OCI-M2 (cell line): ENCODE measurements around the gene SPEG.

ENCODE experiments used
- DNase-seq: peaks from one replicate; lab custom pipeline; 2025; ENCODE audit not compliant: unreplicated experiment; lab: John Stamatoyannopoulos, UW

SPEG gene

GRCh38 chr2:219509780-219510511 lies 75.3 kb downstream of the SPEG start:
- DNase-seq: peak; percentile 76

- no peak for DNase-seq
Observed at GRCh38 chr2:219510512-219511135, 76.0 kb downstream of the SPEG start.

DNA sequence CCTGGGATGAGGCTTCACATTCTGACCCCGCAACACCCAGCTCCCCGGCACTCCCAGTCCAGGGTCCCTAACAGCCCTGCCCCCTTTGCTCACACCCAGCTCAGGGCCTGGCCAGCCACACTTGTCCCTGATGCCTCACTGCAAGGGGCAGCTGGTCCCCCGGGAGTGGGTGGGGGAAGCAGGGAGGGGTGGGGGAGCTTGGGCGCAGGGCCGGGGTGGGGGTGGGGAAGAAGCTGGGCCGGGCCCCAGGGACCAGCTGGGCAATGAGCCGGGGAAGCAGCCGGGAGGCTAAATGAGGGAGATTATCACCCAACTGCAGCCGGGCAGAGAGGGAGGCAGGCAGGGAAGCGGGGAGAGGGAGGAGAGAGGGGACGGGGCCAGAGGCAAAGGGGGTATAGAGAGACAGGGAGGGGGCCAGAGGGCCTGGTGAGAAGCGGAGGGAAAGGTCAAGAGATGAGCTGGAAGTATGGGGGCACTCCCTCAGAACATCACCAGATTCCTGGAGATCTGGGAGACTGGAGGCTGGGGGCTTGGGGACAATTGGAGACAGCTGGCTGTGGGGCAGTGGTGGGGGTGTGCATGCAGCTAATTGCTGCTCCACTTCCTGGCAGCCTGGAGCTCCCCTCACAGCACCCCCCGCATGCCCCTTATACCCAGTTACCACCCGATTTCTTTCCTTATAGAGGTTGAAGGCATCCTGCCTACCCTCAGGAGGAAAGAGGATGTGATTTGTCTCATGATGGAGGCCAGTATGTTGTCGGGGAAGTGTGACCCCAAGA lies 77.1 kb downstream of the SPEG start:
- no peak for DNase-seq

GRCh38 chr2:219512524-219513216 lies 78.0 kb downstream of the SPEG start:
- no peak for DNase-seq

- DNase-seq: no peak
Observed at GRCh38 chr2:219513787-219514186, 79.1 kb downstream of the SPEG start.

DNA sequence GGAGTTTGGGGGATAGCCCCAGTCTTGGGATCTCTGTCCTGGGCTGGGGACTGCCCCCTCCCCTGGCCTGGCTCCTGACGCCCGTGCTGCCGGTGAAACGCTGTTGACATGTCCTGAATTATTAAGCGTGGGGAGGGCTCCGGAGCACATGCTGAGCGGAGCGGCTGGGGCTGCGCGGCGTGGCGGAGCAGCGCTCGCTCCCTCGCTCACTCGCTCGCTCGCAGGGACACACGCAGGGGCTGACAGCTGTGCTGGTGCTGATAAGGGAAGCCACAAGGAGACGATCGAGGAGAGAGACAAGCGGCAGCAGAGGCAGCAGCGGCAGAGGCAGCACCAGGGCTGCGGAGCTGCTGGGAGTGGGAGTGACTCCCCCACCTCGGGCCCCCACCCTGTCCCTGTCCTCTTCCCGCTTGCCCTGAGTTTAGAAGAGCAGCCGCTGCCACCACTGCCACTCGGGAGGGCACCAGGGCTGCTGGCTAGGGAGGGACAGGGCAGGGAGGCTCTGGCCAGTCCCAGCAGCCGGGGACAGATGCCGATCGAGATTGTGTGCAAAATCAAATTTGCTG lies 79.6 kb downstream of the SPEG start, which contains the start of gene ASIC4:
Gene ASIC4, plus strand, starts transcription at position 287 of the 566 bp plus-strand sequence. Its CDS starts 243 bp downstream, at position 530.
- DNase-seq: no peak

DNA sequence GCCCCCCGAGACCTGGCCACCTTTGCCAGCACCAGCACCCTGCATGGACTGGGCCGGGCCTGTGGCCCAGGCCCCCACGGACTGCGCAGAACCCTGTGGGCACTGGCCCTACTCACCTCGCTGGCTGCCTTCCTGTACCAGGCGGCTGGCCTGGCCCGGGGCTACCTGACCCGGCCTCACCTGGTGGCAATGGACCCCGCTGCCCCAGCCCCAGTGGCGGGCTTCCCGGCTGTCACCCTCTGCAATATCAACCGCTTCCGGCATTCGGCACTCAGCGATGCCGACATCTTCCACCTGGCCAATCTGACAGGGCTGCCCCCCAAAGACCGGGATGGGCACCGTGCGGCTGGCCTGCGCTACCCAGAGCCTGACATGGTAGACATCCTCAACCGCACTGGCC lies 80.2 kb downstream of the SPEG start:
- no peak for DNase-seq

- DNase-seq: no peak
Observed at GRCh38 chr2:219515874-219516629, 81.4 kb downstream of the SPEG start.

- DNase-seq: no peak
Observed at GRCh38 chr2:219516888-219517287, 82.2 kb downstream of the SPEG start.

GRCh38 chr2:219517954-219518778 lies 83.5 kb downstream of the SPEG start:
- DNase-seq: no peak

- no peak for DNase-seq
Observed at GRCh38 chr2:219519526-219519916, 84.9 kb downstream of the SPEG start.

- DNase-seq: no peak
Observed at GRCh38 chr2:219520079-219520478, 85.4 kb downstream of the SPEG start.

- peak; percentile 43 for DNase-seq
Observed at GRCh38 chr2:219521066-219521880, 86.6 kb downstream of the SPEG start.

DNA sequence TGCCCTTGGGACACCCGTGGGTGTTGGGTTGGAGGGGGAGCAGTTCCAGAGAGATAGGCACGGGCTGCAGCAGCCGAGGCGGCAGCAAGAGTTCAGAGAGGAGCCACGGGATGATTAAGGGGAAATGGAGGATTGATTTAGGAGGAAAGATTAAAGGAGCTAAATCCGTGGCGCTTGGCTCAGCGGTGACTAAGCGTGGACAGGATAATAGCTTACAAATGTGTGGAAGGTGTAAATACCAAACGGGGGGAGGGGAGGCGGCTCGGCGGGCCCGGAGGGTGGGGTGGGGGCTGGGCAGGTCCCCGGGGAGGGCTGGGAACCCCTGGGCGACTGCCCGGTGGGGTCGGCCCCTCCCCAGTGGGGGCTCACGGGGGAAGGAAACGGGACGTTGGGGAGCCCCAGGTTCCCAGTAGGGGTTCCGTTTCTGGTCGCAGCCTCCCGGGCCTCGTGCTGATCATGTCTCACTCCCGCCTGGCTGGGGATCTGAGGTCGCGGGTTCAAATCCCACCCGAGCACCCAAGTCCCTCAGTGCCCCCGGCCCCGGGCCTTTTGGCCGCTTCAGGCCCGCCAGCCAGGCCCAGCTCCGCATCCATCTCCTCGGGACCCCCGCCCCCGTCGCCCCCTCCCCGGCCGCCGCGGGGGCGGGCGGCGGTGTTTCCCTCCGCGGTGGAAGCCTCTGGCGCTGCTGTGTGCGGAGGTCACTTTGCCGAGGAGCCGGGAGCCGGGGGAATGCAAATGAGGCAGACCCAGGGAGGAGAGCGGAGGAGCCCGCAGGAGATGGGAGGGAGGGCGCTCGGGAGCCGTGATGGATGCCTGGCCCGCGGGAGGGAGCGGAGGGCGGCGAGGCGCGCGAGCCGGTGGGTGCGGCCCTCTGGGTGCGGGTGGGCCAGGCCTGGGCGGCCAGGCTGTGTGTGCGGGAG lies 87.7 kb downstream of the SPEG start:
- no peak for DNase-seq

DNA sequence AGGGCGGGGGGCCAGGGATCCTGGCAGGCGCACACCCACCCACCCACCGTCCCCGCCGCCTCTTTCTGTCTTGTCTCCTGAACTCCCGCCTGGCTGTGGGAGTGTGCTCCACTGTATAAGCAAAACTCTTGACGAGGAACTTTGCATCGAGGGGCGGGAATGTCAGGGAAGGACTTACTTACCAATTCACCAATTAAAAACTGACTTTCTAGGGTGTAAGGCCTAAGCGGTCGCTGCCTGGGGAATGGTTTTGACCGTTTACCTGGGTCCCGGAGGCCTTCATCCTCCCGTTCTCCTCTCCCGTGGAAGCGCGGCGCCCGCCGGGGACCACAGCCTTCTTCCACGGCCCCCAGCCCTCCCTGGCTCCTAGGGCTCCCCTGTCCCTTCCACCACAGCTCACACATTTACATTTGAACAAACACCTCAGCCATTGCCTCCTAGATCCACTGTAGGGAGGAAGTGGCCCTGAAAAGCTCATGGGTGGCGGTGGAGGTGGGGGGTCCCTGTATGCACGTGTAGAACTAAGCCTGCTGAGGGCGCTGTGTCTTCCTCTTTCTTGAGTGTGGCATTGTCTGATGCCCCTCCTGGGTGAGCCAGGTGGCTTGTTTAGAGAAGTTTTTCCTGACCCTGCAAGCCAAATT lies 88.5 kb downstream of the SPEG start:
- DNase-seq: no peak

DNA sequence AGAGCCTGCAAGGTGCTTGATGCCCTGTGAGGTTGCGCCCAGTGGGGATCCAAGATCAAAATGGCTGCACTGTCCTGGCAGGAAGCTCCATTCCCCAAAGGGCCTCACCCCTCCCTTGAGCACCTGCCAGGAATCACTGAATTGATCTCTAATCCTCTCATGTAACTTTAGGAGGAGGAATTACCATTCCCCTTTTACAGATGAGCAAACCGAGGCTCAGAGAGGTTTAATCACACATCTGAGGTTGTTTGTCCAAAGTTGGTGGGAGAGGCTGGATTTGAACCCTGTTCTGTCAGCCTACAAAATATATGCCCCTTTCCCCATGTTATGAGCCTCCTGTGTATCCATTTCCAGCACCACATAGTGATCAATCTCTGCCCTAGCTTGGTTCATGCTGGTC lies 90.2 kb downstream of the SPEG start:
- DNase-seq: no peak
